Measurements from ENCODE around the gene CACNB2. TPM values are rescaled to one million over a fixed set of nuclear protein-coding genes. Genes with fewer than 3 reads are reported as not detected.
A peak's percentile ranks its signal among the peaks of the same experiment; 100 is the strongest.

The CACNB2 gene
- polyA plus RNA-seq, 2 of the 4 experiments (the other 2 are of a cell fraction): not detected

DNA sequence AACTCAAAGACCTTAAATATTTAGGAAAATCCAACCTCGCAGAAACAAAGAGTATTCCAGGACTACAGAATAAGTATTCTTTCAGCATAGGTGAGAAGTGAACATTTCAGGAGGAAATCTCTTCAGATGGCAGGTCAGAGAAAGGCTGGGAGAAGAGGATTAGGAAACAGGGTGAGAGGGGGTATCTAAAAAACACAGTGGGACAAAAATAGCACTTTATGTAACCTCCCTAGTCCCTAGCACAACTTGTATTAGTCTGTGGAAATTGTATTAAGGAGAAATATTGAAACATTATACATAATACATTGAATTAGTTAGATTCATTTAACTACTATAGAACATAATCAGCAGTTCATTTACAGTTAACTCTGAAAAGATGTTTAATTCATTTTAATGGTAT lies 192.3 kb downstream of the CACNB2 start (continued):
- TF ChIP-seq USF2 (IDR thresholded peaks at IDR 0.05) (no peak), REST (IDR thresholded peaks at IDR 0.05) (no peak), TFCP2L1 (CRISPR knock-in tag; IDR thresholded peaks at IDR 0.05) (no peak), MYC (IDR thresholded peaks at IDR 0.05; ENCODE audit: borderline replicate concordance, low read length) (no peak)

DNA sequence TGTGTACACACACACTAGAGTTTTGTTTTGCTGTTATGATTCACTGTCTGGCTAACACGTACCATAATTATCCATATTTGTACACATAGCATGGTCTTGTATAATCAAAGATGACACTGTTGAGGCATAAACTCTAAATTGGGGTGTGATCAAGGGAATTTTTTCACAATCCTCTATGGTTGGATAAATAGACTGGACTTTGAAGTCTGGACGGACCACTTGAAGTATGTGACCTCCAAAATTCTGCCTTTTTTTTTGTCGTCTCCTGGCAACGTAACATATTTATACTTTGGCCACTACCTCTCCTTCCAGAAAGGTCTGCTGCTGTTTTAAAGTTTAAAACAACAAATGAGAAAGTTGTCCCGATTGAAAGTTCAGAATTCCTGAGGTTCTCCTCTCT lies 193.4 kb downstream of the CACNB2 start:
- ChIA-PET CTCF (no interaction called here), POLR2A (no interaction called here)
- 44% methylated on average over 5 of the region's 5 CpGs for WGBS (ENCODE audit: missing lambda C conversion rate)
- TF ChIP-seq NPAS2 (CRISPR knock-in tag; IDR thresholded peaks at IDR 0.05; ENCODE audit: borderline replicate concordance): no peak
- TF ChIP-seq JUN (IDR thresholded peaks at IDR 0.05): no peak
- no peak for TF ChIP-seq POLR2A (IDR thresholded peaks at IDR 0.05; ENCODE audit: low read length)
- TF ChIP-seq SREBF2 (IDR thresholded peaks at IDR 0.05): no peak
- TF ChIP-seq KDM1A (IDR thresholded peaks at IDR 0.05; ENCODE audit: low read depth): no peak
- TF ChIP-seq CBX2 (IDR thresholded peaks at IDR 0.05; ENCODE audit: borderline replicate concordance, low read depth): no peak
- TF ChIP-seq HDAC2 (IDR thresholded peaks at IDR 0.05): no peak
- TF ChIP-seq MYC (IDR thresholded peaks at IDR 0.05; ENCODE audit: borderline replicate concordance, low read length): no peak
- TF ChIP-seq RARB (CRISPR knock-in tag; IDR thresholded peaks at IDR 0.05): no peak
- TF ChIP-seq EHF (CRISPR knock-in tag; IDR thresholded peaks at IDR 0.05): no peak
- TF ChIP-seq HEYL (CRISPR knock-in tag; IDR thresholded peaks at IDR 0.05): no peak
- TF ChIP-seq MAZ (IDR thresholded peaks at IDR 0.05; ENCODE audit: borderline replicate concordance, low read depth, low read length): no peak
- no peak for TF ChIP-seq RCOR1 (IDR thresholded peaks at IDR 0.05; ENCODE audit: low read depth, low read length)
- no peak for TF ChIP-seq RAD21 (conservative IDR thresholded peaks at IDR 0.05 in 1 of 2, IDR thresholded peaks at IDR 0.05 in 1 of 2)
- TF ChIP-seq HOXB5 (CRISPR knock-in tag; IDR thresholded peaks at IDR 0.05): no peak
- no peak for TF ChIP-seq PHF8 (IDR thresholded peaks at IDR 0.05; ENCODE audit: borderline replicate concordance, low read depth)
- TF ChIP-seq HOXA7 (CRISPR knock-in tag; IDR thresholded peaks at IDR 0.05): no peak
- TF ChIP-seq CHD4 (IDR thresholded peaks at IDR 0.05; ENCODE audit: borderline replicate concordance): no peak
- no peak for TF ChIP-seq ATOH8 (CRISPR knock-in tag; IDR thresholded peaks at IDR 0.05; ENCODE audit: low read depth)
- no peak for TF ChIP-seq JUNB (IDR thresholded peaks at IDR 0.05)
- H3K27ac ChIP-seq: no peak overlapping the region
- FAIRE-seq (no peak), ATAC-seq (no peak), DNase-seq (ENCODE audit: low read depth in 1 of 2, low spot score in 1 of 2) (no peak)
- H3K4me1 ChIP-seq: no peaks in the 10 kb centered on the region
- no peaks in the 10 kb centered on the region for H3K9me3 ChIP-seq
- H3K4me2 ChIP-seq: peak overlapping the region; percentile 10; the same call in 1 of the 3 replicates
- H3K4me3 ChIP-seq: no peak overlapping the region

Measured in A549 (cell line).